Neural progenitor cell (in vitro differentiated cells): ENCODE measurements around the gene MAPKAPK3.

Experiments used
- EZH2 ChIP-seq: fragments of 200-600 bp; sonication (generic); IDR thresholded peaks from 2 replicates; pipeline ENCODE4 v1.6.1; 2017; ENCODE audit warnings: antibody characterized with exemption, mild to moderate bottlenecking, moderate library complexity
- EZH2phosphoT487 ChIP-seq: fragments of 200-600 bp; sonication (generic); IDR thresholded peaks from 2 replicates; pipeline ENCODE4 v1.6.1; 2017; ENCODE audit warnings: antibody characterized with exemption

- no peak for TF ChIP-seq EZH2phosphoT487
- TF ChIP-seq EZH2 = no peak
Observed at GRCh38 chr3:50626401-50626800, 9.4 kb downstream of the MAPKAPK3 start.
